Ovary (tissue), 3 donors: ENCODE results near the gene TAPBP.

Experiments used
- EP300 ChIP-seq: sonication (generic); formaldehyde crosslinking; IDR thresholded peaks from one replicate; pipeline ENCODE4 v1.6.1; 2017; ENCODE audit warnings: antibody characterized with exemption
- POLR2A ChIP-seq: fragments of 450-650 bp; IDR thresholded peaks from one replicate; pipeline ENCODE4 v1.6.1; 2017; ENCODE audit warnings: antibody characterized with exemption, mild to moderate bottlenecking, moderate library complexity
- TF ChIP-seq, protein P1 (sequence below), 3 donors: fragments of 450-650 bp in 2 of 3; fragments of 200-600 bp in 1 of 3; IDR thresholded peaks; one replicate each; pipeline versions ENCODE4 v1.5.1 to v1.8.0; 2016 to 2022; ENCODE audit warnings: antibody characterized with exemption in 3 of 3, mild to moderate bottlenecking in 1 of 3
- donor health status: DM: no; HTN: no; CAD: no.

DNA sequence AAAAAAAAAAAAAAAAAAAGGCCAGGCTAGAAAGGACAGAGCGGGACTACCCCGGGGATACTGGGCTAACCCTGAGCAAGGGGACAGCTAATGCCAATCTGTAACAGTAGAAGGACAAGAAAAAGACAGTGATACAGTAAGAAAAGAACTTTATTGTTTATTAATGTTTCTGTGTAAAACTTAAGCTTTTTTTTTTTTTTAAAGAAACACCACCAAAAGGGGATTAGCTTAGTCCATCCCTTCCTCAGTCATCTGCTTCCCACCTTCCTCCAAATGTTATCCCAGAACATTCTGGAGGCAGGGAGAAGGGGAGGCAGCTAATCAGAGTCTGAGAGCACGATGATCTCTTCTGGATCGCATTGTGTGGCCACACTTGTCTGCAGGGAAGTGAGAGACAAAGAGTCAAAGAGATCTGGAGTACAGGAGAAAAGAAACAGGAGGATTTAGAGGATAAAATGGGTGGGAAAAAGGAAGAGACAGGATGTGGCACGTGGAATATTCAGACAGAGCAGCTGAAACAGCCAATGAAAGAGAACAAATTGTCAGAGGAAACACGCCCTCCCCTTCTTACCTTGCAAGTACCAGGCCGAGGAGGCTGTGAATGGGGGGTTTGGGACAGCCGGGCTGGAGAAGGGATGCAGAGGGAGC lies 4.7 kb upstream of the TAPBP start:
- TF ChIP-seq POLR2A (no peak), EP300 (no peak)
- TF ChIP-seq, protein P1, sequence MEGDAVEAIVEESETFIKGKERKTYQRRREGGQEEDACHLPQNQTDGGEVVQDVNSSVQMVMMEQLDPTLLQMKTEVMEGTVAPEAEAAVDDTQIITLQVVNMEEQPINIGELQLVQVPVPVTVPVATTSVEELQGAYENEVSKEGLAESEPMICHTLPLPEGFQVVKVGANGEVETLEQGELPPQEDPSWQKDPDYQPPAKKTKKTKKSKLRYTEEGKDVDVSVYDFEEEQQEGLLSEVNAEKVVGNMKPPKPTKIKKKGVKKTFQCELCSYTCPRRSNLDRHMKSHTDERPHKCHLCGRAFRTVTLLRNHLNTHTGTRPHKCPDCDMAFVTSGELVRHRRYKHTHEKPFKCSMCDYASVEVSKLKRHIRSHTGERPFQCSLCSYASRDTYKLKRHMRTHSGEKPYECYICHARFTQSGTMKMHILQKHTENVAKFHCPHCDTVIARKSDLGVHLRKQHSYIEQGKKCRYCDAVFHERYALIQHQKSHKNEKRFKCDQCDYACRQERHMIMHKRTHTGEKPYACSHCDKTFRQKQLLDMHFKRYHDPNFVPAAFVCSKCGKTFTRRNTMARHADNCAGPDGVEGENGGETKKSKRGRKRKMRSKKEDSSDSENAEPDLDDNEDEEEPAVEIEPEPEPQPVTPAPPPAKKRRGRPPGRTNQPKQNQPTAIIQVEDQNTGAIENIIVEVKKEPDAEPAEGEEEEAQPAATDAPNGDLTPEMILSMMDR (IDR thresholded peaks at IDR 0.05) = no peak
